Colonic mucosa (tissue), 4 donors: Measurements from ENCODE around the gene DSCAML1. TPM values are rescaled to one million over a fixed set of nuclear protein-coding genes. Genes with fewer than 3 reads are reported as not detected.
A peak's percentile ranks its signal among the peaks of the same experiment; 100 is the strongest.

Source experiments
- DNase-seq: peaks from one replicate; pipeline ENCODE4 v3.0.0-alpha.2; 2020
- H3K27ac ChIP-seq: fragments of 200-600 bp; one replicate; pipeline ENCODE4 v1.8.0; 2021
- H3K27me3 ChIP-seq: fragments of 200-600 bp; one replicate; pipeline ENCODE4 v1.8.0; 2021
- H3K36me3 ChIP-seq: fragments of 200-600 bp; one replicate; pipeline ENCODE4 v1.8.0; 2021
- H3K4me1 ChIP-seq: fragments of 200-600 bp; one replicate; pipeline ENCODE4 v1.8.0; 2021; ENCODE audit warnings: mild to moderate bottlenecking
- H3K4me3 ChIP-seq: fragments of 200-600 bp; one replicate; pipeline ENCODE4 v1.8.0; 2021
- H3K9ac ChIP-seq, 2 donors: one replicate each; pipeline ENCODE4 v1.7.0; 2013; ENCODE audit warnings: control low read depth in 2 of 2, low read depth in 2 of 2, low read length in 2 of 2
- H3K9me3 ChIP-seq: fragments of 200-600 bp; one replicate; pipeline ENCODE4 v1.8.0; 2021
- intact Hi-C: fragments of 100-400 bp; cut with DNase I; formaldehyde crosslinking; loops from one replicate; pipeline ENCODE4 v1.14.1; 2022
- total RNA-seq, 2 donors: library from RNA; stranded (reverse); fragmentation: NEBNext Ultra II Directional in 1 of 2; extraction: Animal tissue kit (Norgen Biotek cat#: 25700) in 1 of 2; gene quantifications; one replicate each; pipeline ENCODE4 v1.2.1, GENCODE V29; 2021
- TF ChIP-seq, protein P1 (sequence below): fragments of 200-600 bp; IDR thresholded peaks from one replicate; pipeline ENCODE4 v1.8.0; 2022; ENCODE audit warnings: antibody characterized with exemption, mild to moderate bottlenecking
- donor health status: healthy.
- donor health status: DM: no; HTN: no; CAD: no.
- donor health status: DM: no; HTN: no; CAD: no.

Gene DSCAML1
- total RNA-seq, 2 donors from 2014 or later = 1.2 to 4.3 TPM

DNA sequence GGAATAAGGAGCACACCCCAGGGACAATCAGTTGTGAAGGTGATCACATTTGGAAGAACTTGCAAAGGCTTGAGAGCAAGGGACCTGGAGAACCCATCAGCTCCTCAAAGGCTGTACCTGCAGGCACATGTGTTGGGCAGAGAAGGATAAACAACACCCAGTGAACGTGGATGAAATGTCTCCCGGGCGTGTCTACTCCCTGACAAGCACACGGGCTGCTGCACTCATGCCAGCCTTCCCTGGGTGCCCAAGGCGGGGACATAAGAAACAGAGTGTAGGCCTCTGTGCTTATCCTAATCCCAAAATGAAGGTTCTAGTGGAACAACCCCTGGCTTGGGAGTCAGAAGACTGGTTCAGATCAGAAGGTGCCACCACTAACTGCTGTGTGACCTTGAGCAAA is 46.7 kb downstream of the DSCAML1 start:
- H3K9me3 ChIP-seq = no peaks in the 10 kb centered on the region
- no peak overlapping the region for H3K27ac ChIP-seq
- no peaks in the 10 kb centered on the region for H3K36me3 ChIP-seq
- TF ChIP-seq, protein P1, sequence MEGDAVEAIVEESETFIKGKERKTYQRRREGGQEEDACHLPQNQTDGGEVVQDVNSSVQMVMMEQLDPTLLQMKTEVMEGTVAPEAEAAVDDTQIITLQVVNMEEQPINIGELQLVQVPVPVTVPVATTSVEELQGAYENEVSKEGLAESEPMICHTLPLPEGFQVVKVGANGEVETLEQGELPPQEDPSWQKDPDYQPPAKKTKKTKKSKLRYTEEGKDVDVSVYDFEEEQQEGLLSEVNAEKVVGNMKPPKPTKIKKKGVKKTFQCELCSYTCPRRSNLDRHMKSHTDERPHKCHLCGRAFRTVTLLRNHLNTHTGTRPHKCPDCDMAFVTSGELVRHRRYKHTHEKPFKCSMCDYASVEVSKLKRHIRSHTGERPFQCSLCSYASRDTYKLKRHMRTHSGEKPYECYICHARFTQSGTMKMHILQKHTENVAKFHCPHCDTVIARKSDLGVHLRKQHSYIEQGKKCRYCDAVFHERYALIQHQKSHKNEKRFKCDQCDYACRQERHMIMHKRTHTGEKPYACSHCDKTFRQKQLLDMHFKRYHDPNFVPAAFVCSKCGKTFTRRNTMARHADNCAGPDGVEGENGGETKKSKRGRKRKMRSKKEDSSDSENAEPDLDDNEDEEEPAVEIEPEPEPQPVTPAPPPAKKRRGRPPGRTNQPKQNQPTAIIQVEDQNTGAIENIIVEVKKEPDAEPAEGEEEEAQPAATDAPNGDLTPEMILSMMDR = no peak
- H3K4me1 ChIP-seq = peaks cover 9% of the 10 kb centered on the region
- intact Hi-C loops = no loop called here
- H3K27me3 ChIP-seq = no peaks in the 10 kb centered on the region
- DNase-seq = peak; percentile 48
- H3K9ac ChIP-seq = peak overlapping the region in 1 of 2 donors; percentile 16
- no peak overlapping the region for H3K4me3 ChIP-seq

DNA sequence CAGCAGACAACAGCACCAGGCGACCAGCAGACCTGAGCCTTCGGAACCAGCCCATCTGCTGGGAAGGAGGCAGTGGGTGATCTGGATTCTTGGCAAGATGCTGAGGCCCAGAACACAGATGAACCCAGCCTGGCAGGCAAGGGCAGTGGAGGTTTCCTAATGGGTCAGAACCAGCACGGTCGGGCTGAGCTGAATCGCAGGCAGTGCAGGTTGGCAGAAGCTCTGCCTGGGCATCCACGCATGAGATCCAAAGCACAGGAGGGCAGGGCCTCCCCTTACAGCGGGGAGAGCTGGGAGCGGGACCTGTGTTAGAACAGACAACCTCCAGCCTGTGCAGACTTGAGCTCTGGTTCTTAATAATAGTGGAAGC is 47.5 kb downstream of the DSCAML1 start:
- Histone ChIP-seq H3K36me3 (no peaks in the 10 kb centered on the region), H3K4me3 (no peak overlapping the region), H3K27ac (peak overlapping the region; percentile 63), H3K4me1 (peaks cover 9% of the 10 kb centered on the region), H3K27me3 (no peaks in the 10 kb centered on the region), H3K9me3 (no peaks in the 10 kb centered on the region), H3K9ac (peak overlapping the region in 1 of 2 donors; percentile 16)
- intact Hi-C loops = no loop called here
- DNase-seq = peak; percentile 27
- TF ChIP-seq, protein P1 = no peak

DNA sequence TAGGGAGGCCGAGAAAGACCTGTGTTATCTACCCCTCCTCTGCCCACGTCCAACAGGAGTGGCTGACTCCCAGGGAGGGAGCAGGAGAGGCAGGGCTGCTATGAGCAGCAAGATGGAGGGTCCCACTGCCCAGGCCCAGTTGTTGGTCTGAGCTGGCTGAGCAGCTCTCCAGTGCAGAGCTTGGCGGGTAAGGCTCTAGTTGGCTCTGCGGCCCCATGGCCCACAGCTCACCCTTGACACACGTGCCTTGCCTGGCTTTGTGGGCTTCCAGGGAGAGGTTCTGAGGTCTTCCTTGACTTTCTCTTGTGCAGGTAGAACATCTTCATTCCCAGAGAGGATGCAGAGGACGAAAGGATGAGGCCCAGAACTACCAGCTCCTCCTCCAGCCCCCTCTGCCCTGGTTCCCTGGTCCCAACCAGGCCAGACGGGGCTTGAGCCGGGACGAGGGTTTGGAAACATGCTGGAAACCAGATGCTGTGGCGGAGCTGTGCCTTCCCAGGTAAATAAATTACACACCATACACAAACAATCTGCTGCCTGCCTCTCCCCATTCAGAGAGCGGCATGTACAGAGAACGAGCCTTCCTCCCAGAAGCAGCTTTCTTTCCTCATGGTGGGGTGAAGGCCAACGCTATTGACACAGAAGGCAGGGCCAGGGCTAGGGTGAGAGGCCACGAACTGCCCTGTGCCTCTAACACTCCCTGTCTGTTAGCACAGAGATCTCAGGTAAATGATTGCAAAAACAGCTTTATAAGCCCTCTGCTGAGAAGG is 48.1 kb downstream of the DSCAML1 start:
- Histone ChIP-seq H3K27me3 (no peaks in the 10 kb centered on the region), H3K9ac (peak overlapping the region in 1 of 2 donors; percentile 16), H3K9me3 (no peaks in the 10 kb centered on the region), H3K36me3 (no peaks in the 10 kb centered on the region), H3K4me3 (no peak overlapping the region), H3K27ac (peak overlapping the region; percentile 63), H3K4me1 (peaks cover 9% of the 10 kb centered on the region)
- peak; percentile 82 for DNase-seq
- TF ChIP-seq, protein P1 = no peak
- intact Hi-C loops = no loop called here

- Histone ChIP-seq H3K4me3 (no peak overlapping the region), H3K9ac (no peak overlapping the region), H3K27me3 (no peaks in the 10 kb centered on the region), H3K9me3 (no peaks in the 10 kb centered on the region), H3K4me1 (peaks cover 9% of the 10 kb centered on the region), H3K27ac (no peak overlapping the region), H3K36me3 (no peaks in the 10 kb centered on the region)
- TF ChIP-seq, protein P1 = no peak
- DNase-seq = no peak
- intact Hi-C loops = no loop called here
Measured at GRCh38 chr11:117747892-117748291, 49.1 kb downstream of the DSCAML1 start.

GRCh38 chr11:117745346-117745745 is 51.7 kb downstream of the DSCAML1 start:
- H3K36me3 ChIP-seq = no peaks in the 10 kb centered on the region
- no peak overlapping the region for H3K4me3 ChIP-seq
- no peak overlapping the region for H3K27ac ChIP-seq
- intact Hi-C loops = no loop called here
- H3K4me1 ChIP-seq = peaks cover 9% of the 10 kb centered on the region
- no peak for DNase-seq
- H3K27me3 ChIP-seq = no peaks in the 10 kb centered on the region
- H3K9me3 ChIP-seq = no peaks in the 10 kb centered on the region
- H3K9ac ChIP-seq = no peak overlapping the region
- TF ChIP-seq, protein P1 = no peak
